Smooth muscle cell (in vitro differentiated cells): ENCODE data around the gene TIAM1. TPM values are rescaled to one million over a fixed set of nuclear protein-coding genes. Genes with fewer than 3 reads are reported as not detected.

Experiments used
- DNase-seq: peaks from one replicate; lab custom pipeline; 2025; ENCODE audit not compliant: unreplicated experiment; lab: John Stamatoyannopoulos, UW
- H2AFZ ChIP-seq: fragments of 200-600 bp; sonication (generic); 2 replicates; pipeline ENCODE4 v1.6.0; 2016; ENCODE audit warnings: antibody characterized with exemption, low read depth, mild to moderate bottlenecking
- H3F3A ChIP-seq: fragments of 200-600 bp; sonication (generic); 2 replicates; pipeline ENCODE4 v1.6.0; 2017; ENCODE audit warnings: antibody characterized with exemption, low read depth
- H3K27ac ChIP-seq: fragments of 200-600 bp; sonication (generic); 2 replicates; pipeline ENCODE4 v1.5.1; 2016; ENCODE audit warnings: low read depth, mild to moderate bottlenecking
- H3K27me3 ChIP-seq: fragments of 200-600 bp; sonication (generic); 2 replicates; pipeline ENCODE4 v1.6.1; 2016; ENCODE audit warnings: low read depth, mild to moderate bottlenecking
- H3K36me3 ChIP-seq: fragments of 200-600 bp; sonication (generic); 2 replicates; pipeline ENCODE4 v1.5.1; 2016; ENCODE audit warnings: low read depth
- H3K4me1 ChIP-seq: fragments of 200-600 bp; sonication (generic); 2 replicates; pipeline ENCODE4 v1.5.1; 2016; ENCODE audit warnings: low read depth
- H3K4me2 ChIP-seq: fragments of 200-600 bp; sonication (generic); 2 replicates; pipeline ENCODE4 v1.6.0; 2016; ENCODE audit warnings: mild to moderate bottlenecking
- H3K4me3 ChIP-seq: fragments of 200-600 bp; sonication (generic); 2 replicates; pipeline ENCODE4 v1.5.1; 2016; ENCODE audit warnings: mild to moderate bottlenecking
- H3K79me2 ChIP-seq: fragments of 200-600 bp; sonication (generic); 2 replicates; pipeline ENCODE4 v1.6.0; 2016; ENCODE audit warnings: low read depth, mild to moderate bottlenecking
- H3K9ac ChIP-seq: fragments of 200-600 bp; sonication (generic); 2 replicates; pipeline ENCODE4 v1.6.0; 2016; ENCODE audit warnings: low read depth
- H3K9me3 ChIP-seq: fragments of 200-600 bp; sonication (generic); replicated peaks from 2 replicates; pipeline ENCODE4 v1.5.1; 2016; ENCODE audit warnings: low read depth
- H4K20me1 ChIP-seq: fragments of 200-600 bp; sonication (generic); 2 replicates; pipeline ENCODE4 v1.6.0; 2016; ENCODE audit warnings: low read depth
- CTCF ChIP-seq: fragments of 200-600 bp; sonication (generic); IDR thresholded peaks from 2 replicates; pipeline ENCODE4 v1.5.1; 2017; ENCODE audit warnings: borderline replicate concordance, mild to moderate bottlenecking, antibody characterized with exemption; ENCODE audit not compliant: insufficient read depth, poor library complexity, severe bottlenecking
- WGBS: methylation state at CpG from one replicate; pipeline ENCODE4 v1.1.7; 2016; ENCODE audit warnings: low lambda C conversion rate; 5-methylcytosine and 5-hydroxymethylcytosine counted together
- polyA plus RNA-seq: library from polyadenylated mRNA; unstranded; fragments of >200 nt; fragmentation: Nextera tagmentation; extraction: Ambion mirVana; gene quantifications from 2 replicates; pipeline ENCODE4 v1.2.1, GENCODE V29; 2016
- total RNA-seq: library from RNA; depleted of rRNA; stranded (reverse); fragments of >200 nt; gene quantifications from 2 replicates; pipeline ENCODE4 v1.2.3, GENCODE V29; 2014

The TIAM1 gene
- total and polyA plus RNA-seq, 2 experiments from 2014 or later, result 3.2 to 12.9 TPM

- WGBS, result 87% methylated on average over 12 of the region's 12 CpGs
- no peak overlapping the region for H3K4me2 ChIP-seq
Measured at GRCh38 chr21:31136891-31137290, 207.2 kb downstream of the TIAM1 start.

DNA sequence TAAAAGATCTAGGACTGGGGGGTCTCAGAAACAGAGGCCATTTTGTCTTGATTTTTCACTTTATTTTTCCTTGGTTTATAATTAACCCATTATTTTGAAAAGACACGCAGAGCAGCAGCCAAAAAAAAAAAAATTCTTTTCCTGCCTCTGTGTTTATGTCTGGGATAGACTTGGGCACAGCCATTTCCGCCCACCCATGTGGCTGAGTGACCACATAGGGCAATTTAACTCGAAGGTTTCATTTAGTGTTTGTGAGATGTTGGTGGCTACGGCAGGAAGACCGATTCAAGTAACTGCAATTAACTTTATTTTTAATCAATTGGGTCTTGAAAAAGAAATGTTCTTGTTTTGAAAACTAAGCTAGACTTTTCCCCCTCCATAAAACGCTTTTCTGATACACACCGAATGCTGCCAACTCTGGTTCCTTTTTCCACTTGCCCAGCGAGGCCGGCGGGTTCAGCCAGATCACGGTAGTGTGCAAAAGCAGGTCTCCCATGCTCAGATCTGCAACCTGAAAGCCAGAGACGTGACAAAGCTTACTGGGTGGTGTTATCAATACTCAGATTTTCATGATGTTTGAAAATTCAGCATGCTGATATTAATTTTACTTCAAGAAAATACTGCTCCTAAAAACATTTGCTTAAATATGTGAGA, 208.4 kb downstream of the TIAM1 start:
- no peak overlapping the region for H3K4me2 ChIP-seq

More at GRCh38 chr21:31136891-31137290, 207.2 kb downstream of the TIAM1 start:
- H3K27ac ChIP-seq, result no peak overlapping the region
- no peak overlapping the region for H3K9ac ChIP-seq
- no peak for TF ChIP-seq CTCF
- no peaks in the 10 kb centered on the region for H3K27me3 ChIP-seq
- H3K36me3 ChIP-seq, result no peaks in the 10 kb centered on the region
- H3K79me2 ChIP-seq, result no peaks in the 10 kb centered on the region
- DNase-seq, result no peak
- no peaks in the 10 kb centered on the region for H3K9me3 ChIP-seq
- no peak overlapping the region for H2AFZ ChIP-seq
- H3K4me3 ChIP-seq, result no peak overlapping the region
- H3F3A ChIP-seq, result no peaks in the 10 kb centered on the region
- peaks cover 10% of the 10 kb centered on the region for H3K4me1 ChIP-seq
- H4K20me1 ChIP-seq, result no peaks in the 10 kb centered on the region

GRCh38 chr21:31133243-31133830, 210.7 kb downstream of the TIAM1 start:
- no peak overlapping the region for H3K9ac ChIP-seq
- H3K27me3 ChIP-seq, result no peaks in the 10 kb centered on the region
- no peak for TF ChIP-seq CTCF
- H3K36me3 ChIP-seq, result no peaks in the 10 kb centered on the region
- no peak overlapping the region for H3K4me2 ChIP-seq
- H3K4me1 ChIP-seq, result no peaks in the 10 kb centered on the region
- no peaks in the 10 kb centered on the region for H4K20me1 ChIP-seq
- WGBS, result 98% methylated on average over 7 of the region's 7 CpGs
- DNase-seq, result no peak
- no peak overlapping the region for H2AFZ ChIP-seq
- H3F3A ChIP-seq, result no peaks in the 10 kb centered on the region
- no peaks in the 10 kb centered on the region for H3K79me2 ChIP-seq
- no peaks in the 10 kb centered on the region for H3K9me3 ChIP-seq
- no peak overlapping the region for H3K4me3 ChIP-seq
- H3K27ac ChIP-seq, result no peak overlapping the region

More for the DNA sequence above, 208.4 kb downstream of the TIAM1 start:
- H3K9ac ChIP-seq, result no peak overlapping the region
- no peak overlapping the region for H3K4me3 ChIP-seq
- H3K36me3 ChIP-seq, result no peaks in the 10 kb centered on the region
- no peak overlapping the region for H2AFZ ChIP-seq
- no peak for TF ChIP-seq CTCF
- 77% methylated on average over 12 of the region's 12 CpGs for WGBS
- H3K79me2 ChIP-seq, result no peaks in the 10 kb centered on the region
- no peak for DNase-seq
- no peaks in the 10 kb centered on the region for H3K27me3 ChIP-seq
- H3K9me3 ChIP-seq, result no peaks in the 10 kb centered on the region
- no peak overlapping the region for H3K27ac ChIP-seq
- H3F3A ChIP-seq, result no peaks in the 10 kb centered on the region
- peaks cover 10% of the 10 kb centered on the region for H3K4me1 ChIP-seq
- no peaks in the 10 kb centered on the region for H4K20me1 ChIP-seq
